ENCODE measurements around the gene DUSP12.

The DUSP12 gene

GRCh38 chr1:161791904-161792655 is 42.5 kb downstream of the DUSP12 start:
- no peak for DNase-seq (ENCODE audit: low spot score)
- no peaks in the 10 kb centered on the region for H3K9me3 ChIP-seq (ENCODE audit: severe bottlenecking)
- peaks cover 16% of the 10 kb centered on the region for H3K4me1 ChIP-seq (ENCODE audit: insufficient read depth, poor library complexity, severe bottlenecking)
- peak; percentile 40; the same call in 1 of the 3 replicates for ATAC-seq (ENCODE audit: low read depth)
- H3K36me3 ChIP-seq (ENCODE audit: low read depth) = peaks cover 70% of the 10 kb centered on the region
- no peak for TF ChIP-seq CTCF (IDR thresholded peaks at IDR 0.05; ENCODE audit: poor library complexity, severe bottlenecking)
- no peak overlapping the region for H3K4me3 ChIP-seq (ENCODE audit: severe bottlenecking)
- no peaks in the 10 kb centered on the region for H3K27me3 ChIP-seq (ENCODE audit: insufficient read depth, poor library complexity, severe bottlenecking)
- H3K27ac ChIP-seq (ENCODE audit: poor library complexity, severe bottlenecking) = peak overlapping the region; percentile 10

- H3K9me3 ChIP-seq (ENCODE audit: severe bottlenecking) = no peaks in the 10 kb centered on the region
- ATAC-seq (ENCODE audit: low read depth) = peak; percentile 99
- peaks cover 68% of the 10 kb centered on the region for H3K36me3 ChIP-seq (ENCODE audit: low read depth)
Observed at GRCh38 chr1:161792740-161793139, 43.2 kb downstream of the DUSP12 start.

GRCh38 chr1:161799792-161800191 is 50.2 kb downstream of the DUSP12 start:
- H3K4me1 ChIP-seq (ENCODE audit: insufficient read depth, poor library complexity, severe bottlenecking) = no peaks in the 10 kb centered on the region
- no peak for TF ChIP-seq CTCF (IDR thresholded peaks at IDR 0.05; ENCODE audit: poor library complexity, severe bottlenecking)
- H3K9me3 ChIP-seq (ENCODE audit: severe bottlenecking) = no peaks in the 10 kb centered on the region
- H3K27ac ChIP-seq (ENCODE audit: poor library complexity, severe bottlenecking) = no peak overlapping the region
- peaks cover 38% of the 10 kb centered on the region for H3K36me3 ChIP-seq (ENCODE audit: low read depth)
- no peaks in the 10 kb centered on the region for H3K27me3 ChIP-seq (ENCODE audit: insufficient read depth, poor library complexity, severe bottlenecking)
- no peak for ATAC-seq (ENCODE audit: low read depth)
- no peak overlapping the region for H3K4me3 ChIP-seq (ENCODE audit: severe bottlenecking)
- no peak for DNase-seq (ENCODE audit: low spot score)

More at GRCh38 chr1:161792740-161793139, 43.2 kb downstream of the DUSP12 start:
- peak; percentile 78 for TF ChIP-seq CTCF (IDR thresholded peaks at IDR 0.05; ENCODE audit: poor library complexity, severe bottlenecking)
- no peak for DNase-seq (ENCODE audit: low spot score)
- Histone ChIP-seq H3K4me3 (ENCODE audit: severe bottlenecking) (no peak overlapping the region), H3K4me1 (ENCODE audit: insufficient read depth, poor library complexity, severe bottlenecking) (peaks cover 16% of the 10 kb centered on the region), H3K27ac (ENCODE audit: poor library complexity, severe bottlenecking) (no peak overlapping the region), H3K27me3 (ENCODE audit: insufficient read depth, poor library complexity, severe bottlenecking) (no peaks in the 10 kb centered on the region)

- TF ChIP-seq CTCF (IDR thresholded peaks at IDR 0.05; ENCODE audit: poor library complexity, severe bottlenecking) = no peak
- Histone ChIP-seq H3K27me3 (ENCODE audit: insufficient read depth, poor library complexity, severe bottlenecking) (no peaks in the 10 kb centered on the region), H3K36me3 (ENCODE audit: low read depth) (peaks cover 23% of the 10 kb centered on the region), H3K27ac (ENCODE audit: poor library complexity, severe bottlenecking) (no peak overlapping the region), H3K4me1 (ENCODE audit: insufficient read depth, poor library complexity, severe bottlenecking) (no peaks in the 10 kb centered on the region), H3K4me3 (ENCODE audit: severe bottlenecking) (no peak overlapping the region), H3K9me3 (ENCODE audit: severe bottlenecking) (no peaks in the 10 kb centered on the region)
- ATAC-seq (ENCODE audit: low read depth) (no peak), DNase-seq (ENCODE audit: low spot score) (no peak)
Observed at GRCh38 chr1:161801955-161802354, 52.4 kb downstream of the DUSP12 start.

- DNase-seq (ENCODE audit: low spot score) = no peak
- no peak for TF ChIP-seq CTCF (IDR thresholded peaks at IDR 0.05; ENCODE audit: poor library complexity, severe bottlenecking)
- H3K4me1 ChIP-seq (ENCODE audit: insufficient read depth, poor library complexity, severe bottlenecking) = no peaks in the 10 kb centered on the region
- no peaks in the 10 kb centered on the region for H3K27me3 ChIP-seq (ENCODE audit: insufficient read depth, poor library complexity, severe bottlenecking)
- H3K4me3 ChIP-seq (ENCODE audit: severe bottlenecking) = no peak overlapping the region
- peaks cover 18% of the 10 kb centered on the region for H3K36me3 ChIP-seq (ENCODE audit: low read depth)
- no peaks in the 10 kb centered on the region for H3K9me3 ChIP-seq (ENCODE audit: severe bottlenecking)
- no peak for ATAC-seq (ENCODE audit: low read depth)
- H3K27ac ChIP-seq (ENCODE audit: poor library complexity, severe bottlenecking) = no peak overlapping the region
Observed at GRCh38 chr1:161803181-161803580, 53.6 kb downstream of the DUSP12 start.

Data from RWPE2 (cell line).